NCI-H510A (cell line): Measurements from ENCODE around the gene UNC13A.
A peak's percentile ranks its signal among the peaks of the same experiment; 100 is the strongest.

Source experiments
- DNase-seq: peaks from one replicate; lab custom pipeline; 2025; lab: John Stamatoyannopoulos, UW

Gene UNC13A

GRCh38 chr19:17706750-17707181 lies 18.6 kb upstream of the UNC13A start:
- DNase-seq = no peak

- DNase-seq = no peak
These were observed 15.8 kb upstream of the UNC13A start for GRCh38 chr19:17703824-17704463.

- no peak for DNase-seq
These were observed 7.0 kb upstream of the UNC13A start for GRCh38 chr19:17695198-17695597.

- DNase-seq = no peak
These were observed 4.4 kb upstream of the UNC13A start for GRCh38 chr19:17692566-17692965.

- DNase-seq = no peak
These were observed 870 bp upstream of the UNC13A start for GRCh38 chr19:17688853-17689595.

GRCh38 chr19:17687141-17687856 lies 855 bp downstream of the UNC13A start:
- DNase-seq = no peak

GRCh38 chr19:17686592-17687024 lies 1.5 kb downstream of the UNC13A start:
- peak; percentile 58 for DNase-seq

- DNase-seq = no peak
These were observed 2.1 kb downstream of the UNC13A start for GRCh38 chr19:17686023-17686521.

- no peak for DNase-seq
These were observed 2.6 kb downstream of the UNC13A start for GRCh38 chr19:17685451-17686022.

GRCh38 chr19:17684256-17684655 lies 3.9 kb downstream of the UNC13A start:
- DNase-seq = no peak

GRCh38 chr19:17683078-17683477 lies 5.1 kb downstream of the UNC13A start:
- DNase-seq = no peak

- DNase-seq = no peak
These were observed 5.9 kb downstream of the UNC13A start for GRCh38 chr19:17682273-17682672.

- no peak for DNase-seq
These were observed 6.5 kb downstream of the UNC13A start for GRCh38 chr19:17681505-17682125.

- no peak for DNase-seq
These were observed 7.9 kb downstream of the UNC13A start for GRCh38 chr19:17680230-17680722.

- DNase-seq = no peak
These were observed 8.5 kb downstream of the UNC13A start for GRCh38 chr19:17679526-17680229.

- DNase-seq = no peak
These were observed 9.3 kb downstream of the UNC13A start for GRCh38 chr19:17678836-17679235.

GRCh38 chr19:17677002-17677401 lies 11.2 kb downstream of the UNC13A start:
- peak; percentile 13 for DNase-seq

- DNase-seq = no peak
These were observed 11.9 kb downstream of the UNC13A start for GRCh38 chr19:17676295-17676694.

GRCh38 chr19:17673937-17674799 lies 14.0 kb downstream of the UNC13A start:
- no peak for DNase-seq

- DNase-seq = peak; percentile 39
These were observed 16.2 kb downstream of the UNC13A start for GRCh38 chr19:17671906-17672305.
